Lower leg skin (tissue), 4 donors: Measurements from ENCODE around the gene DYNC2H1. TPM values are rescaled to one million over a fixed set of nuclear protein-coding genes. Genes with fewer than 3 reads are reported as not detected.
"Not testable (repeated sequence)": the region's sequence is repeated elsewhere in the genome, so short reads cannot be mapped to it uniquely, and the experiment has no call there.

Source experiments
- DNase-seq, 2 donors: peaks; one replicate each; pipeline ENCODE4 v3.0.0-alpha.2; 2019; ENCODE audit warnings: low spot score in 2 of 2
- H3K4me3 ChIP-seq: fragments of 200-600 bp; sonication (generic); 2 replicates; pipeline ENCODE4 v1.5.1; 2017; ENCODE audit warnings: mild to moderate bottlenecking, low read depth; ENCODE audit not compliant: poor library complexity, severe bottlenecking
- CTCF ChIP-seq, 3 donors: fragments of 450-650 bp; IDR thresholded peaks; one replicate each; pipeline ENCODE4 v1.5.1; 2016; ENCODE audit warnings: antibody characterized with exemption in 3 of 3, mild to moderate bottlenecking in 3 of 3, moderate library complexity in 2 of 3
- POLR2A ChIP-seq, 2 donors: fragments of 450-650 bp; IDR thresholded peaks; one replicate each; pipeline ENCODE4 v1.6.1; 2016 to 2017; ENCODE audit warnings: antibody characterized with exemption in 2 of 2, mild to moderate bottlenecking in 1 of 2, moderate library complexity in 1 of 2
- WGBS, 2 donors: methylation state at CpG; one replicate each; pipeline ENCODE4 v1.1.5; 2018; 5-methylcytosine and 5-hydroxymethylcytosine counted together
- intact Hi-C: fragments of 100-400 bp; cut with DNase I; formaldehyde crosslinking; loops from one replicate; pipeline ENCODE4 v1.15.0; 2023; ENCODE audit warnings: low total_unique reads
- total RNA-seq, 4 donors: library from RNA; depleted of rRNA; stranded (reverse); fragments of >200 nt; gene quantifications; one replicate each; pipeline ENCODE4 v1.1.0, GENCODE V29; 2016

DYNC2H1 gene
- total RNA-seq, 4 donors from 2014 or later: 8.9 to 25.8 (median 13.8) TPM

GRCh38 chr11:103372906-103373305, 263.7 kb downstream of the DYNC2H1 start:
- WGBS, 2 donors: 85 to 93% methylated on average over 2 of the region's 2 CpGs
- intact Hi-C loops: no loop called here
- no peak for DNase-seq
- no peak overlapping the region for H3K4me3 ChIP-seq
- TF ChIP-seq CTCF (IDR thresholded peaks at IDR 0.05) (no peak), POLR2A (IDR thresholded peaks at IDR 0.05) (no peak)

GRCh38 chr11:103374227-103374626, 265.0 kb downstream of the DYNC2H1 start:
- WGBS, 2 donors: 50 to 75% methylated on average over 3 of the region's 3 CpGs

GRCh38 chr11:103378931-103379330, 269.7 kb downstream of the DYNC2H1 start:
- intact Hi-C loops: no loop called here
- DNase-seq: no peak
- 83% methylated on average over 2 of the region's 2 CpGs for WGBS, 2 donors
- H3K4me3 ChIP-seq: no peak overlapping the region
- TF ChIP-seq POLR2A (IDR thresholded peaks at IDR 0.05) (no peak), CTCF (IDR thresholded peaks at IDR 0.05) (no peak)

More at GRCh38 chr11:103374227-103374626, 265.0 kb downstream of the DYNC2H1 start:
- H3K4me3 ChIP-seq, DNase-seq, intact Hi-C loops: not testable (repeated sequence)

- TF ChIP-seq POLR2A (IDR thresholded peaks at IDR 0.05) (no peak), CTCF (IDR thresholded peaks at IDR 0.05) (no peak)
- 86 to 88% methylated on average over 3 of the region's 3 CpGs for WGBS, 2 donors
- no peak for DNase-seq
- no peak overlapping the region for H3K4me3 ChIP-seq
- intact Hi-C loops: no loop called here
Measured at GRCh38 chr11:103380031-103380430, 270.8 kb downstream of the DYNC2H1 start.

GRCh38 chr11:103384652-103385051, 275.4 kb downstream of the DYNC2H1 start:
- no peak overlapping the region for H3K4me3 ChIP-seq
- TF ChIP-seq POLR2A (IDR thresholded peaks at IDR 0.05) (no peak), CTCF (IDR thresholded peaks at IDR 0.05) (no peak)
- no peak for DNase-seq
- intact Hi-C loops: no loop called here

GRCh38 chr11:103395612-103396011, 286.4 kb downstream of the DYNC2H1 start:
- intact Hi-C loops: no loop called here
- TF ChIP-seq POLR2A (IDR thresholded peaks at IDR 0.05) (no peak), CTCF (IDR thresholded peaks at IDR 0.05) (no peak)
- H3K4me3 ChIP-seq: no peak overlapping the region
- DNase-seq: no peak
- WGBS, 2 donors: 62 to 64% methylated on average over 2 of the region's 2 CpGs
